Adrenal gland (tissue), 12 donors: ENCODE measurements around the gene NEU2. TPM values are rescaled to one million over a fixed set of nuclear protein-coding genes. Genes with fewer than 3 reads are reported as not detected.

Experiments used
- DNase-seq, 7 donors: peaks; one replicate each; pipeline ENCODE4 v3.0.0-alpha.2; 2019 to 2020
- H3K27ac ChIP-seq, 5 donors: fragments of 200-600 bp; sonication (generic) in 4 of 5; 1 replicate in 3 of 5; 2 replicates in 2 of 5; pipeline versions ENCODE4 v1.5.1 to v1.8.0; 2016 to 2020; ENCODE audit warnings: mild to moderate bottlenecking in 1 of 5
- H3K27me3 ChIP-seq: fragments of 200-600 bp; 2 replicates; pipeline ENCODE4 v1.8.0; 2021
- H3K36me3 ChIP-seq, 2 donors: fragments of 200-600 bp; replicated peaks in 1 of 2; 1 replicate in 1 of 2; 2 replicates in 1 of 2; pipeline versions ENCODE4 v1.5.1 to v1.8.0; 2018 to 2022
- H3K4me1 ChIP-seq, 2 donors: fragments of 200-600 bp; replicated peaks in 1 of 2; 1 replicate in 1 of 2; 2 replicates in 1 of 2; pipeline versions ENCODE4 v1.5.1 to v1.8.0; 2018 to 2021
- H3K4me3 ChIP-seq, 4 donors: fragments of 200-600 bp; sonication (generic) in 3 of 4; one replicate each; pipeline ENCODE4 v1.5.1; 2016 to 2018
- H3K9me3 ChIP-seq, 3 donors: fragments of 200-600 bp; sonication (generic) in 1 of 3; replicated peaks in 1 of 3; 1 replicate in 2 of 3; 2 replicates in 1 of 3; pipeline versions ENCODE4 v1.5.1 to v1.8.0; 2016 to 2021
- CTCF ChIP-seq, 6 experiments: fragments of 450-650 bp in 4 of 6; fragments of 200-600 bp in 2 of 6; sonication (generic) in 1 of 6; IDR thresholded peaks; 1 replicate in 5 of 6; 2 replicates in 1 of 6; pipeline versions ENCODE4 v1.5.1 to v1.8.0; 2016 to 2021; ENCODE audit warnings: antibody characterized with exemption in 6 of 6, mild to moderate bottlenecking in 2 of 6, moderate library complexity in 1 of 6
- POLR2A ChIP-seq, 2 donors: fragments of 450-650 bp; IDR thresholded peaks; one replicate each; pipeline ENCODE4 v1.6.1; 2017; ENCODE audit warnings: antibody characterized with exemption in 2 of 2, mild to moderate bottlenecking in 2 of 2, moderate library complexity in 1 of 2
- WGBS, 4 donors: extraction: QIAGEN DNeasy Blood & Tissue Kit in 2 of 4; methylation state at CpG; one replicate each; pipeline versions ENCODE4 v1.1.5 to v1.1.7; 2013 to 2017; 5-methylcytosine and 5-hydroxymethylcytosine counted together
- intact Hi-C, 2 donors: fragments of 100-400 bp; cut with DNase I; formaldehyde crosslinking; loops; one replicate each; pipeline versions ENCODE4 v1.14.1 to v1.15.0; 2022 to 2023
- polyA plus RNA-seq, 3 donors: library from polyadenylated mRNA; stranded (reverse); fragments of 200-250 nt in 2 of 3; fragments of 350-450 nt in 1 of 3; fragmentation: Illumina TruSeq in 1 of 3; extraction: RNeasy Lipid Tissue Mini Kit (QIAGEN cat#74804) in 1 of 3; gene quantifications; one replicate each; pipeline ENCODE4 v1.2.3, GENCODE V29; 2013 to 2014
- total RNA-seq, 9 donors: library from RNA; depleted of rRNA in 4 of 9; stranded (reverse); fragments of >200 nt in 4 of 9; fragments of 120-200 nt in 1 of 9; fragmentation: NEBNext Ultra II Directional in 1 of 9; extraction: Animal tissue kit (Norgen Biotek cat#: 25700) in 1 of 9; gene quantifications; one replicate each; pipeline versions ENCODE4 v1.1.0 to v1.2.4, GENCODE V29; 2013 to 2023
- donor health status: healthy with polysubstance abuse.
- donor health status: Bipolar disorder and iron deficiency.
- donor health status: DM: yes; HTN: yes; CAD: no.
- donor health status: DM: no; HTN: no; CAD: no.
- donor health status: DM: no; HTN: no; CAD: no.
- donor health status: DM: yes; HTN: yes; CAD: no.

NEU2 gene
- total and polyA plus RNA-seq, 12 donors = not detected

- 64 to 87% (median 68%) methylated on average over 3 to 8 of the region's 8 CpGs for WGBS, 4 donors
- Histone ChIP-seq H3K27me3 (no peaks in the 10 kb centered on the region), H3K9me3 (no peaks in the 10 kb centered on the region), H3K4me1 (no peaks in the 10 kb centered on the region), H3K27ac (no peak overlapping the region), H3K36me3 (no peaks in the 10 kb centered on the region), H3K4me3 (no peak overlapping the region)
- TF ChIP-seq POLR2A (IDR thresholded peaks at IDR 0.05) = no peak
- no peak for TF ChIP-seq CTCF (IDR thresholded peaks at IDR 0.05)
- peak in 3 of 7 donors; percentile 19 to 30 (median 26) for DNase-seq
- intact Hi-C loops = loop anchor here in 1 of 2 donors (10.0 kb wide), 1 partner anchor 167 kb away; no protein-coding TSS in a partner anchor
These were observed 10.7 kb upstream of the NEU2 start for GRCh38 chr2:233021771-233022170.

- intact Hi-C loops = loop anchor here in 1 of 2 donors (10.0 kb wide), 1 partner anchor 168 kb away; no protein-coding TSS in a partner anchor
- no peak overlapping the region for H3K4me3 ChIP-seq
- no peaks in the 10 kb centered on the region for H3K4me1 ChIP-seq
- no peaks in the 10 kb centered on the region for H3K27me3 ChIP-seq
- no peak overlapping the region for H3K27ac ChIP-seq
- DNase-seq = no peak
- TF ChIP-seq POLR2A (IDR thresholded peaks at IDR 0.05) = no peak
- TF ChIP-seq CTCF (IDR thresholded peaks at IDR 0.05) = no peak
- H3K36me3 ChIP-seq = no peaks in the 10 kb centered on the region
- no peaks in the 10 kb centered on the region for H3K9me3 ChIP-seq
- 84 to 94% (median 92%) methylated on average over 4 to 8 of the region's 8 CpGs for WGBS, 4 donors
These were observed 9.9 kb upstream of the NEU2 start for GRCh38 chr2:233022561-233022960.

- 92 to 98% (median 95%) methylated on average over 9 to 18 of the region's 18 CpGs for WGBS, 4 donors
- no peaks in the 10 kb centered on the region for H3K4me1 ChIP-seq
- no peaks in the 10 kb centered on the region for H3K27me3 ChIP-seq
- intact Hi-C loops = loop anchor here in 1 of 2 donors (10.0 kb wide), 1 partner anchor 168 kb away; no protein-coding TSS in a partner anchor
- H3K4me3 ChIP-seq = no peak overlapping the region
- TF ChIP-seq CTCF (IDR thresholded peaks at IDR 0.05) (no peak), POLR2A (IDR thresholded peaks at IDR 0.05) (no peak)
- H3K36me3 ChIP-seq = no peaks in the 10 kb centered on the region
- no peaks in the 10 kb centered on the region for H3K9me3 ChIP-seq
- no peak overlapping the region for H3K27ac ChIP-seq
- no peak for DNase-seq
These were observed 9.3 kb upstream of the NEU2 start for GRCh38 chr2:233023007-233023760.

DNA sequence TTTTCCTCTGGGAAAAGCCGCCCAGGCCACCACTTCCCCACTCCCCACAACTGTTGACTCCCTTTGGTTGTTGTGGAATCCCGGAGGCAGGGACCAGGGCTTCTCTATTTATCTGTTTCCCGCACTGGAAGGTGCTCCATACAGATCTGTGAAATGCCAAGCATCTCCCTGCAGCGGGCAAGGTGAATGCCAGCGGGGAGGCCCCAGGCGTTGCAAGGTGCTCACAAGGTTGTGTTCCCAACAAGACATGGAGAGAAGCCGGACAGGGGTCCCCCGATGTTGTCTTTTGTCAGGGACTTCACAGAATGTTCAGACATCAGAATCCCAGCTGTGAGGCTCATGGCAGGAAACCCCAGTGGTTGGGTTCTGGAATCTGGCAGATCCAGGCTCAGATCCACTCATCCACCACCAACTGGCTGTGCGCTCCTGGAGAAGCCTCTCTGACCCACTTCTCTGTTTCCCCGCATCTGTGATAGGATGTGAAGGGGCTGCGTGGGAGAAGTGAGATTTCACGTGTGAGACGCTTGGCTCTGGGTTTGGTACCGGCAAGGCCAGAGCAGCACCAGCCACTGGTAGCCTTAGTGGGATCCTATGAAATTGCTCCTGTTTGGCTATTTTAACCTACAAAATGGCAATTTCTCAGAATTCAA lies 8.6 kb upstream of the NEU2 start:
- no peaks in the 10 kb centered on the region for H3K9me3 ChIP-seq
- no peaks in the 10 kb centered on the region for H3K4me1 ChIP-seq
- intact Hi-C loops = loop anchor here in 1 of 2 donors (10.0 kb wide), 1 partner anchor 169 kb away; no protein-coding TSS in a partner anchor
- H3K4me3 ChIP-seq = no peak overlapping the region
- no peak for DNase-seq
- TF ChIP-seq CTCF (IDR thresholded peaks at IDR 0.05) = no peak
- TF ChIP-seq POLR2A (IDR thresholded peaks at IDR 0.05) = no peak
- H3K36me3 ChIP-seq = no peaks in the 10 kb centered on the region
- WGBS, 4 donors = 88 to 94% (median 90%) methylated on average over 9 to 14 of the region's 14 CpGs
- no peaks in the 10 kb centered on the region for H3K27me3 ChIP-seq
- H3K27ac ChIP-seq = no peak overlapping the region
